HG02885 (cell line): ENCODE results near the gene KLF15.

ENCODE experiments used
- ATAC-seq: cut with Tn5 transposase; IDR thresholded peaks from one replicate; pipeline ENCODE4 v1.9.1; 2021; ENCODE audit warnings: mild to moderate bottlenecking; ENCODE audit not compliant: unreplicated experiment, poor library complexity

Gene KLF15

GRCh38 chr3:126326629-126327028 is 30.6 kb downstream of the KLF15 start:
- ATAC-seq, result no peak

- no peak for ATAC-seq
These were observed 34.8 kb downstream of the KLF15 start for GRCh38 chr3:126322181-126322967.

GRCh38 chr3:126321490-126321889 is 35.7 kb downstream of the KLF15 start:
- no peak for ATAC-seq

DNA sequence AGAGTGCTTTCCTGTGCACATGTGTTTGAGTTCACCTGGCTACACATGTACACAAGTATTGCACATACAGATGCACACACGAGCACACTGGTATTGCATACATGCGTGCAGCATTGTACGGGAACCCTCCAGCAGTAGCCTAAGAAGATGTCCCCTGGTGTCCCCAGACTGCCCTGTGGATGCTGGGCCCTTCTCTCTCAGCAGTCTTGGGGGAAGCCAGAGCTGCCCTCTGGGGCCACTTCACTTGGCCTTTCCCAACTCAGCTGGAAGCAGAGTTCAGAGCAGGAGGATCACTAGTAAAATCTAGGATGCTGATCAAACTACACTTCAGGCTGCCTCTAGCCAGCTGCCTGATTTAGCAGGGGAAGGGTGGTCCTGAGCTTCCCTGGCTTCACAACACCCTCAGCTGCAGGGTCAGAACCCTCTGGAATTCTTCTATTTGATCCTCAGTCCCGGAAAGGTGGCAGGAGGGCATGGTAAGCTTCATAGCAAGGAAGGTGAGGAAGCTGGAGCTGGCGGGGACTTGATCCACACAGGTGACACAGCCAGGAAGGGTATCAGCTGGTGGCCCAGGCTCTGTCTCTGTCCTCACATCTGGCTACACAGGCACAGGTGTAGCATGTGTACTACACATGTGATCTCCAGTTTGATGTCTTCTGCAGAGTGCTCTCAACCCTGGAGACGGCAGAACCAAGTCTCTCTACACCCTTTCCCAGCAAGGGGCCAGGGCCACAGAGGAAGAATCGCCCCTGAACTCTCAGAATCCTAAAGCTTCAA is 36.5 kb downstream of the KLF15 start:
- no peak for ATAC-seq

DNA sequence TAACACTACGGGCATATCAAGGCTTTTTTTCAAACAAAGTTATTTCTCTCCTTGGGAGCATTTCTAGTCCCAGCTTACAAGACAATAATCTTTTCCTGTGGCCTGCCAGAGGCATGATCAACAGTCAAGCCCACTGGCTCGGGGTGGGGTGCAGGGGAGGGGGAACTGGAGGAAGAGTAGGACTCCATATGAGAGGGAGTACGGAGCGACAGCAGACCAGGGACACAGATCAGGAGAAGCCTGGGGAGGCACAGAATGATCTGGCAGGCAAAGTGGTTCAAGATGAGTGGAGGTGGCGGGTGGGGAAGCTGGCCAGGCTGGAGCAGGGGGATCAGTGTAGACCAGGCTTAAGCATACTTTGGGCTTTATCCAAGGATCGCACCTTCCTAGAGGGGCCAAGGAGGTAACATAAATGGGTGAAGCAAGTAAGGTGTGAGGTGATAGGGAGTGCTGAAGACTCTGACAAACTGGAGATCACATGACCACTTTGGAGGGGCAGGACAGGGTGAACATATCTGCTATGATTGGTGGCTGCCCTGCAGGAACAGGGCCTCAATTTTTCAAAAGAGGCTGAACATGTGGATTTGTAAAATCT is 37.4 kb downstream of the KLF15 start:
- no peak for ATAC-seq

GRCh38 chr3:126317029-126317996 is 39.9 kb downstream of the KLF15 start:
- ATAC-seq, result no peak

GRCh38 chr3:126316501-126316939 is 40.7 kb downstream of the KLF15 start:
- ATAC-seq, result no peak

DNA sequence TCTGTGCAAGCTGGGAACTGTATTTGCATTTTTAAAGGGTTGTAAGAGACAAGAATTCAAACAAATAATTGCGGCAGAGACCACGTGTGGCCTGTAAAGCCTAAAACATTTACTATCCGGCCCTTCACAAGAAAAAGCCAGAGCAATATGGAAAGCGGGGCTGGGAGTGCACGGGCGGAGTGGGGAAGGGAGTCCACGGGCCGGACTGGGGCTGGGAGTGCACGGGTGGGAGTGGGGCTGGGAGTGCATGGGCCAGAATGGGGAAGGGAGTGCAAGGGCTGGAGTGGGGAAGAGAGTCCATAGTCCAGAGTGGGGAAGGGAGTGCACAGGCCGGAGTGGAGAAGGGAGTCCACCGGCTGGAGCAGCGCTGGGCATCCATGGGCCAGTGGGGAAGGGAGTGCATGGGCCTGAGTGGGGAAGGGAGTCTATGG is 41.2 kb downstream of the KLF15 start:
- ATAC-seq, result no peak

DNA sequence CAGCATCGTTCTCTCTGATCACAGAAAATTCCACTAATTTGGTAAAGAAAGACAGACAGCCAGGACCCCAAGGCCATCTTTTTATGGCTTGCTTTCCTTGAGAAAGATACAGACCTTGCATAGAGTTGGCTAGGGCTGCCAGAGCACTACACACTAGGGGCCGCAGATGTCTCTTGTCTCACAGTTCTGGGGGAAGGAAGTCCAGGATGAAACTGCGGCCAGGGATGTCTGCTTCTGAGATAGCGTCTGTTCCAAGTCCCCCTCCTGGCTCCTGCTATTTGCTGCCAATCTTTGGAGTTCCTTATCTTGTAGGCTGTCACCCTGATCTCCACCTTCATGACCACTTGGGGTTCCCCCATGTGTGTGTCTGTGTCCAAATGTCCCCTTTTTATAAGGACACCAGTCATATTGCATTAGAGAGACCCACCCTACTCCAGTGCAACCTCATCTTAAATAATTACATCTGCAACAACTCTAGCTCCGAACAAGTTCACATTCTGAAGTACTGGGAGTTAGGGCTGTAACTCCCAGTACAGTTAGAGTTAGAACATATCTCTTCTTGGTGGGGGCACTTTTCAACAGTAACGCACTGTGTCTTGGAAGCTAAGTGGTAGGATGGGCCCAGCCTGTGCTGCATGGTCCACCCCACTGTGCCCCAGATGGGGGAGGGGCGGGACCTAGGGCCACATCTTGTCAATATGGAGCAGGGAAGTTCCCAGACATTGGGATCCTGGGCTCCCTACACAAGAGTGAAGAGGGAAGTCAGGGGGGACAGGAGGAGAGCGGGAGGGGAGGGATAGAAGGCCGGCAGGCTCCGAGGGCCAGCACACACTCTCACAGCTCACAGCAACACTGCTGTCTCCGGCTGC is 42.2 kb downstream of the KLF15 start:
- no peak for ATAC-seq

- no peak for ATAC-seq
These were observed 42.9 kb downstream of the KLF15 start for GRCh38 chr3:126314305-126314789.

DNA sequence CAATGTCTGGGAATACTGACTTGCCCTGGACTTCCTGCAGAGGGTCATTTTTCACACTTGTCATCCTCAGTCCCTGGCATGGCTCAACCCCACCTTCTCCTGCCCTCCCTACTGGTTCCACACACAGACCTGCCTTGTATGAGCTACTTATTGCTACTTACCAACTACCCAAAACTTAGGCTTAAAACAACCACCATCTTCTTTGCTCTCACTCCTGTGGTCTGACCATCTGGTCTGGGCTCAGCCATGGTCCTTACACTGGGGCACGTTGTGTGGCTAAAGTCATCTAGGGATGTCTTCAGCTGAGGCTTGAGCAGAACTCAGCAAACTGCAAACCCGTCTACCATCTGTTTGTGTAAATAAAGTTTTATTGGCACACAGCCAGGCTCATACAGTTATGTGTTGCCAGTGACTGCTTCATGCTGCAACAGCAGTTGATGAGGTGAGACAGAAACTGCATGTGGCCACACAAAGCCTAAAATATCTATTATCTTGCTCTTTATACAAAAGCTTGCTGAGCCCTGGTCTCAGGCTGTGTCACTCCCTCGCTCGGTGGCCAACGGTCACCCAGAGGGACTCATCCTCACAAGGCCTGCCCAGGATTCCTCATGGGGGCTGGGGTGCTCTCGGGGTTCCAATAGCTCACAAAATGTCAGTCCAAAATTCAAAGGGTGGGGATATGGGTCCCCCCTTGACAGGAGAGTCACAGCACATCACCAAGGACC is 43.5 kb downstream of the KLF15 start:
- ATAC-seq, result no peak

GRCh38 chr3:126313166-126313565 is 44.0 kb downstream of the KLF15 start:
- no peak for ATAC-seq

DNA sequence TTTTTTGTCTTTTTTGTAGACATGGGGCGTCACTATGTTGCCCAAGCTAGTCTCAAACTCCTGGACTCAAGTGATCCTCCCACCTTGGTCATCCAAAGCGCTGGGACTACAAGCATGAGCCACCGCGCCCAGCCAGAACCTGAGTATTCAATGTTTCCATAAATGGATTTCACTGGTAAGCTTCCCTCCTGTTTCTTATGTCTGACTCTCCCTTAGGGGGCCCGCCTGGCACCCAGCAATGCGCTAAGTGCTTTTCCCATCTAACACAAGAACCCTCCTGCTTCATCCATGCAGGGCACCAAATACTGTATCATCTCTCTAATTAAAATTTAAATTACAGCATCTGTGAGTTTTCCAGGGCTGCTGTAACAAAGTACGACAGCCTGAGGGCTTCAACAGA is 44.9 kb downstream of the KLF15 start:
- ATAC-seq, result no peak

- no peak for ATAC-seq
These were observed 45.8 kb downstream of the KLF15 start for GRCh38 chr3:126311338-126311978.

- no peak for ATAC-seq
These were observed 46.4 kb downstream of the KLF15 start for GRCh38 chr3:126310816-126311215.

DNA sequence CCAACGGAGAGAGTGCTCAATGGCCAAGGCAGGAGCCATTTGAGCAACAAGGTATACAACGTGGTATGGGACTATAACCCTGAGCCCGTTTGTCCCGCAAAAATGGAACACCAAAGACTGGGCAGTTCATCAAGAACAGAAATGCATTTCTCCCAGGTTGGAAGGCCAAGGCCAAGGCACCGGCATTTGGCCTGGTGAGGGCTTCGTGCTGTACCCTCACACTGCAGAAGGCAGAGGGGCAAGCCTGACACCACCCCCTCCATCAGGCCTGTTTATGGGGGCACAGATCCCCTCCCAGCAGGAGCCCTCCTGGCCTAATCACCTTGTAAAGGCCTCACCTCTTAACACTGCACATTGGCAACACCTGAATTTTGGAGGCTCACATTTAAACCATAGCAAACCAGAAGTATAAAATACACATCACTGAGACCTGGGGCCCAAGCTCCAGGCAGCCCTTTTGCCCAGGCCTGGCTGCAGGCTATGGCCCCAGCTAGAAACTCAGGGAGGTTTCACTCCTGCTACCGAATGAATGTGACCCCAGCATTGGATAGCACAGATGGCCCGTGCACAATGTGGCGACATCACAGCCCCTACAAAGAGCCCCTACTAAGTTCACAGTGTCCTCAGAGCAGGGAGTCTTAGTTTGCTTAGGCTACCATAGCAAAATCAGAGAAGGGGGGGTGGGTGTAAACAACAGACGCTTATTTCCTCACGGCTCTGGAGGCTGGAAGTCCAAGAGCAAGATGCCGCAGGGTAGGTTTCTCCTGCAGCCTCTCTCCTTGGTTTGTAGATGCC is 47.1 kb downstream of the KLF15 start:
- no peak for ATAC-seq

GRCh38 chr3:126309165-126309564 is 48.0 kb downstream of the KLF15 start:
- no peak for ATAC-seq
